IMR-90 (cell line): ENCODE measurements around the gene FRMD4B. TPM values are rescaled to one million over a fixed set of nuclear protein-coding genes. Genes with fewer than 3 reads are reported as not detected.

Experiments
- ATAC-seq: fragments of 200-7000 bp; cut with Tn5 transposase; 2 replicates; pipeline ENCODE4 v1.9.1; 2020; ENCODE audit warnings: low read depth, mild to moderate bottlenecking, moderate library complexity
- BruUV-seq: library from RNA; stranded (reverse); fragments of 400-500 nt; replicated peaks from 2 replicates; lab custom pipeline; 2021; lab: Mats Ljungman, UMichigan
- CTCF ChIA-PET: fragments of 300-600 bp; formaldehyde crosslinking; extraction: SDS; loops from one replicate; lab custom pipeline; 2021; ENCODE audit warnings: antibody characterized with exemption; lab: Yijun Ruan, JAX
- POLR2A ChIA-PET: fragments of 300-600 bp; sonication (Branson Sonifier 250); formaldehyde crosslinking; loops from one replicate; lab custom pipeline; 2022; ENCODE audit warnings: antibody characterized with exemption; ENCODE audit not compliant: unreplicated experiment; lab: Charles Lee
- DNase-seq: peaks from one replicate; pipeline ENCODE4 v3.0.0; 2013
- H2AFZ ChIP-seq: replicated peaks from 2 replicates; pipeline ENCODE3; 2013; ENCODE audit warnings: low read length, mild to moderate bottlenecking; ENCODE audit not compliant: poor library complexity
- H2AK5ac ChIP-seq: 2 replicates; pipeline ENCODE4 v1.6.1; 2013; ENCODE audit warnings: low read depth, low read length, inconsistent platforms
- H2AK9ac ChIP-seq: replicated peaks from 2 replicates; pipeline ENCODE3; 2013; ENCODE audit warnings: mild to moderate bottlenecking, low read depth, low read length, moderate library complexity; ENCODE audit not compliant: poor library complexity
- H2BK120ac ChIP-seq: 2 replicates; pipeline ENCODE4 v1.6.1; 2013; ENCODE audit warnings: low read depth, low read length, inconsistent platforms
- H2BK15ac ChIP-seq: 3 replicates; pipeline ENCODE4 v1.6.1; 2013; ENCODE audit warnings: low read depth, low read length, inconsistent platforms
- H2BK20ac ChIP-seq: 2 replicates; pipeline ENCODE4 v1.6.1; 2013; ENCODE audit warnings: low read depth, mild to moderate bottlenecking, inconsistent platforms, low read length, moderate library complexity
- H2BK5ac ChIP-seq: 2 replicates; pipeline ENCODE4 v1.6.1; 2013; ENCODE audit warnings: mild to moderate bottlenecking, low read depth, low read length, inconsistent platforms; ENCODE audit not compliant: poor library complexity, severe bottlenecking
- H3K14ac ChIP-seq: replicated peaks from 2 replicates; pipeline ENCODE4 v1.6.1; 2013; ENCODE audit warnings: low read depth, low read length, inconsistent platforms
- H3K18ac ChIP-seq: 2 replicates; pipeline ENCODE4 v1.6.1; 2013; ENCODE audit warnings: low read depth, low read length, control low read depth
- H3K23ac ChIP-seq: 2 replicates; pipeline ENCODE4 v1.6.1; 2013; ENCODE audit warnings: low read depth, low read length, inconsistent platforms
- H3K27ac ChIP-seq: 2 replicates; pipeline ENCODE4 v1.5.1; 2013; ENCODE audit warnings: mild to moderate bottlenecking, control low read depth, low read length; ENCODE audit not compliant: insufficient read depth
- H3K27me3 ChIP-seq: 2 replicates; pipeline ENCODE4 v1.6.1; 2013; ENCODE audit warnings: low read length; ENCODE audit not compliant: control insufficient read depth, insufficient read depth
- H3K36me3 ChIP-seq: 2 replicates; pipeline ENCODE4 v1.6.1; 2013; ENCODE audit warnings: low read length, mixed read lengths; ENCODE audit not compliant: control insufficient read depth, insufficient read depth
- H3K4ac ChIP-seq: 2 replicates; pipeline ENCODE4 v1.6.1; 2013; ENCODE audit warnings: low read depth, low read length, inconsistent platforms
- H3K4me1 ChIP-seq: 2 replicates; pipeline ENCODE4 v1.6.1; 2013; ENCODE audit warnings: low read length, mixed read lengths; ENCODE audit not compliant: control insufficient read depth, insufficient read depth
- H3K4me2 ChIP-seq: 2 replicates; pipeline ENCODE4 v1.6.1; 2013; ENCODE audit warnings: low read depth, mild to moderate bottlenecking, control low read depth, low read length, moderate library complexity
- H3K4me3 ChIP-seq: 2 replicates; pipeline ENCODE4 v1.5.1; 2013; ENCODE audit warnings: low read depth, mild to moderate bottlenecking, control low read depth, low read length, moderate library complexity; ENCODE audit not compliant: insufficient read depth
- H3K56ac ChIP-seq: 2 replicates; pipeline ENCODE4 v1.6.1; 2013; ENCODE audit warnings: low read length, inconsistent platforms; ENCODE audit not compliant: insufficient read depth; ENCODE audit errors: extremely low read depth
- H3K79me1 ChIP-seq, 2 experiments: 2 replicates each; pipeline ENCODE4 v1.6.1; 2013; ENCODE audit warnings: low read length in 2 of 2, inconsistent platforms in 1 of 2, low read depth in 1 of 2
- H3K9ac ChIP-seq: 2 replicates; pipeline ENCODE4 v1.6.1; 2013; ENCODE audit warnings: low read depth, low read length, control low read depth
- H3K9me1 ChIP-seq: 2 replicates; pipeline ENCODE4 v1.6.1; 2013; ENCODE audit warnings: low read length, inconsistent platforms; ENCODE audit not compliant: insufficient read depth
- H3K9me3 ChIP-seq: 2 replicates; pipeline ENCODE4 v1.6.1; 2013; ENCODE audit warnings: low read length; ENCODE audit not compliant: control insufficient read depth, insufficient read depth
- H4K20me1 ChIP-seq: 2 replicates; pipeline ENCODE4 v1.6.1; 2013; ENCODE audit warnings: low read length, inconsistent platforms; ENCODE audit not compliant: insufficient read depth
- H4K5ac ChIP-seq: 2 replicates; pipeline ENCODE4 v1.6.1; 2013; ENCODE audit warnings: mild to moderate bottlenecking, low read depth, low read length, control low read depth
- H4K8ac ChIP-seq, 2 experiments: 2 replicates each; pipeline ENCODE4 v1.6.1; 2013; ENCODE audit warnings: low read depth in 2 of 2, low read length in 2 of 2, control low read depth in 1 of 2, inconsistent platforms in 1 of 2
- H4K91ac ChIP-seq: 2 replicates; pipeline ENCODE4 v1.6.1; 2013; ENCODE audit warnings: low read depth, low read length, inconsistent platforms; ENCODE audit not compliant: insufficient read depth
- MAZ ChIP-seq: IDR thresholded peaks from 2 replicates; pipeline ENCODE4 v1.6.1; 2012; ENCODE audit warnings: low read depth, mild to moderate bottlenecking, low read length, improper control_type of control experiment, moderate library complexity, borderline replicate concordance
- RCOR1 ChIP-seq: IDR thresholded peaks from 2 replicates; pipeline ENCODE4 v1.6.1; 2012; ENCODE audit warnings: mild to moderate bottlenecking, low read length, improper control_type of control experiment; ENCODE audit not compliant: insufficient replicate concordance
- SMC3 ChIP-seq: fragments of 150-350 bp; IDR thresholded peaks from 2 replicates; pipeline ENCODE4 v1.6.1; 2016; ENCODE audit warnings: low read depth, mild to moderate bottlenecking, antibody characterized with exemption, low read length, moderate library complexity
- WGBS, 2 experiments: methylation state at CpG; one replicate each; pipeline versions ENCODE4 v1.1.5 to v1.1.7; 2013; ENCODE audit warnings: missing lambda C conversion rate in 2 of 2; ENCODE audit not compliant: insufficient read length in 1 of 2; ENCODE audit errors: extremely low coverage in 2 of 2; 5-methylcytosine and 5-hydroxymethylcytosine counted together
- dilution Hi-C: fragments of 300-500 bp; cut with HindIII; formaldehyde crosslinking; loops from one replicate; pipeline ENCODE4 v1.14.3; 2018; ENCODE audit warnings: low sequenced_read_pairs; ENCODE audit not compliant: unreplicated experiment
- in situ Hi-C: fragments of 300-500 bp; cut with MboI; formaldehyde crosslinking; loops from 3 replicates; pipeline ENCODE4 v1.14.3; 2019; ENCODE audit warnings: low sequenced_read_pairs, inconsistent platforms, mixed read lengths
- intact Hi-C: fragments of 100-400 bp; cut with micrococcal nuclease; formaldehyde crosslinking; loops from 2 replicates; pipeline ENCODE4 v1.10.0; 2022
- polyA plus RNA-seq, 3 experiments: library from polyadenylated mRNA; depleted of rRNA; stranded (reverse); fragments of >200 nt; gene quantifications; 2 replicates each; pipeline ENCODE4 v1.2.3, GENCODE V29; 2012; ENCODE audit warnings: low replicate concordance in 1 of 3
- total RNA-seq: library from RNA; depleted of rRNA; stranded (reverse); fragments of >200 nt; gene quantifications from 2 replicates; pipeline ENCODE4 v1.2.3, GENCODE V29; 2012

Gene FRMD4B
- total and polyA plus RNA-seq, 2 of the 4 experiments (the other 2 are of a cell fraction) = 0.14 to 0.36 TPM

GRCh38 chr3:69288161-69288895, 97.6 kb downstream of the FRMD4B start:
- dilution Hi-C loops = no loop called here
- no TSS peak for BruUV-seq

More at GRCh38 chr3:69288161-69288895, 97.6 kb downstream of the FRMD4B start:
- no peaks in the 10 kb centered on the region for H3K4me1 ChIP-seq
- no peak overlapping the region for H3K18ac ChIP-seq
- no peak overlapping the region for H4K5ac ChIP-seq
- ChIA-PET POLR2A (no interaction called here), CTCF (interaction anchor here (0.5 kb wide), 1 partner anchor 71 kb away, joined by 4 read pairs; no protein-coding TSS in a partner anchor)
- H3K9me3 ChIP-seq = no peaks in the 10 kb centered on the region
- H2BK5ac ChIP-seq = no peak overlapping the region
- DNase-seq (no peak), ATAC-seq (no peak)
- H3K9ac ChIP-seq = no peak overlapping the region
- no peak overlapping the region for H2BK20ac ChIP-seq
- no peak overlapping the region for H3K14ac ChIP-seq
- WGBS, 2 experiments = 82% methylated on average over 2 of the region's 12 CpGs; no CpG with 5 or more reads in 1 of the 2 experiments
- H3K23ac ChIP-seq = no peak overlapping the region
- no peak overlapping the region for H2AK9ac ChIP-seq
- H4K8ac ChIP-seq = no peak overlapping the region
- H2BK120ac ChIP-seq = no peak overlapping the region
- intact Hi-C loops = no loop called here
- no peaks in the 10 kb centered on the region for H3K9me1 ChIP-seq
- H3K79me1 ChIP-seq = no peaks in the 10 kb centered on the region
- no peak overlapping the region for H2BK15ac ChIP-seq
- TF ChIP-seq SMC3 (no peak), MAZ (no peak), RCOR1 (no peak)
- no peaks in the 10 kb centered on the region for H4K20me1 ChIP-seq
- in situ Hi-C loops = no loop called here
- H3K4me2 ChIP-seq = no peak overlapping the region
- H3K4me3 ChIP-seq = no peak overlapping the region
- H4K91ac ChIP-seq = no peak overlapping the region
- no peak overlapping the region for H3K56ac ChIP-seq
- no peak overlapping the region for H2AK5ac ChIP-seq
- H3K27ac ChIP-seq = no peak overlapping the region
- H3K27me3 ChIP-seq = peaks cover 6% of the 10 kb centered on the region
- H3K4ac ChIP-seq = no peak overlapping the region
- no peaks in the 10 kb centered on the region for H3K36me3 ChIP-seq
- no peak overlapping the region for H2AFZ ChIP-seq
